ENCODE results near the gene ANO4.

GRCh38 chr12:100752841-100753240 lies 41.7 kb upstream of the ANO4 start:
- no peak for TF ChIP-seq CTCF (IDR thresholded peaks at IDR 0.05)
- no peak for TF ChIP-seq POLR2A (IDR thresholded peaks at IDR 0.05)

Data from lower leg skin (tissue), 3 donors.